Measurements from ENCODE around the gene ARL6IP4. TPM values are rescaled to one million over a fixed set of nuclear protein-coding genes. Genes with fewer than 3 reads are reported as not detected.

Gene ARL6IP4
- total RNA-seq, 1 donor from 2014 or later = 83.8 TPM

- Mint-ChIP-seq H3K4me3 (no peak overlapping the region), H3K4me1 (no peaks in the 10 kb centered on the region)
These were observed 37.3 kb downstream of the ARL6IP4 start for GRCh38 chr12:123017753-123018152.

GRCh38 chr12:123019841-123020138 lies 39.3 kb downstream of the ARL6IP4 start:
- Histone ChIP-seq H3K36me3 (no peaks in the 10 kb centered on the region), H3K27me3 (no peaks in the 10 kb centered on the region), H3K4me2 (no peak overlapping the region), H3K9me3 (ENCODE audit: low read depth) (no peaks in the 10 kb centered on the region), H2AFZ (replicated peaks) (no peak overlapping the region), H4K20me1 (ENCODE audit: low read depth) (no peaks in the 10 kb centered on the region), H3K4me1 (no peaks in the 10 kb centered on the region), H3K27ac (no peak overlapping the region), H3F3A (ENCODE audit: low read depth) (no peaks in the 10 kb centered on the region), H3K4me3 (no peak overlapping the region), H3K79me2 (ENCODE audit: low read depth) (no peaks in the 10 kb centered on the region), H3K9ac (no peak overlapping the region)
- no peak overlapping the region for H3K4me3 Mint-ChIP-seq
- H3K4me1 Mint-ChIP-seq = no peaks in the 10 kb centered on the region
- no peak for TF ChIP-seq EZH2 (IDR thresholded peaks at IDR 0.05)
- TF ChIP-seq EZH2phosphoT487 (IDR thresholded peaks at IDR 0.05) = no peak
- TF ChIP-seq CTCF (IDR thresholded peaks at IDR 0.05) = no peak
- peaks cover 2% of the 10 kb centered on the region for H3K27me3 Mint-ChIP-seq (ENCODE audit: insufficient read depth, low read depth)
- no peak for DNase-seq (ENCODE audit: low spot score)
- H3K9me3 Mint-ChIP-seq = no peaks in the 10 kb centered on the region
- peak overlapping the region; percentile 16 for H3K27ac Mint-ChIP-seq
- no peaks in the 10 kb centered on the region for H3K36me3 Mint-ChIP-seq

More at GRCh38 chr12:123017753-123018152, 37.3 kb downstream of the ARL6IP4 start:
- Mint-ChIP-seq H3K9me3 (no peaks in the 10 kb centered on the region), H3K27ac (no peak overlapping the region), H3K27me3 (ENCODE audit: insufficient read depth, low read depth) (peaks cover 2% of the 10 kb centered on the region), H3K36me3 (no peaks in the 10 kb centered on the region)
- DNase-seq (ENCODE audit: low spot score) = no peak
- Histone ChIP-seq H3K4me1 (no peaks in the 10 kb centered on the region), H3K9ac (no peak overlapping the region), H3K36me3 (no peaks in the 10 kb centered on the region), H2AFZ (replicated peaks) (no peak overlapping the region), H3K4me3 (no peak overlapping the region), H3F3A (ENCODE audit: low read depth) (no peaks in the 10 kb centered on the region), H3K9me3 (ENCODE audit: low read depth) (no peaks in the 10 kb centered on the region), H3K27me3 (no peaks in the 10 kb centered on the region), H3K27ac (no peak overlapping the region), H3K4me2 (no peak overlapping the region), H4K20me1 (ENCODE audit: low read depth) (no peaks in the 10 kb centered on the region), H3K79me2 (ENCODE audit: low read depth) (no peaks in the 10 kb centered on the region)
- TF ChIP-seq EZH2phosphoT487 (IDR thresholded peaks at IDR 0.05) (no peak), EZH2 (IDR thresholded peaks at IDR 0.05) (no peak), CTCF (IDR thresholded peaks at IDR 0.05) (no peak)

GRCh38 chr12:123021688-123022604 lies 41.5 kb downstream of the ARL6IP4 start:
- H3K27me3 Mint-ChIP-seq (ENCODE audit: insufficient read depth, low read depth) = peaks cover 2% of the 10 kb centered on the region
- H3K27ac Mint-ChIP-seq = peak overlapping the region; percentile 50
- no peaks in the 10 kb centered on the region for H3K36me3 Mint-ChIP-seq
- no peaks in the 10 kb centered on the region for H3K79me2 ChIP-seq (ENCODE audit: low read depth)
- no peak for TF ChIP-seq EZH2phosphoT487 (IDR thresholded peaks at IDR 0.05)
- TF ChIP-seq EZH2 (IDR thresholded peaks at IDR 0.05) = no peak
- no peak for TF ChIP-seq CTCF (IDR thresholded peaks at IDR 0.05)
- no peaks in the 10 kb centered on the region for H4K20me1 ChIP-seq (ENCODE audit: low read depth)
- no peaks in the 10 kb centered on the region for H3K9me3 ChIP-seq (ENCODE audit: low read depth)
- H3F3A ChIP-seq (ENCODE audit: low read depth) = no peaks in the 10 kb centered on the region
- no peak overlapping the region for H3K27ac ChIP-seq
- no peak overlapping the region for H2AFZ ChIP-seq (replicated peaks)
- H3K9me3 Mint-ChIP-seq = no peaks in the 10 kb centered on the region
- H3K4me1 Mint-ChIP-seq = no peaks in the 10 kb centered on the region
- H3K4me1 ChIP-seq = no peaks in the 10 kb centered on the region
- no peak overlapping the region for H3K4me2 ChIP-seq
- no peak overlapping the region for H3K9ac ChIP-seq
- no peak overlapping the region for H3K4me3 Mint-ChIP-seq
- no peak for DNase-seq (ENCODE audit: low spot score)
- H3K36me3 ChIP-seq = no peaks in the 10 kb centered on the region
- no peaks in the 10 kb centered on the region for H3K27me3 ChIP-seq
- no peak overlapping the region for H3K4me3 ChIP-seq

All from neural progenitor cell (in vitro differentiated cells).